ENCODE results near the gene EMILIN1. TPM values are rescaled to one million over a fixed set of nuclear protein-coding genes. Genes with fewer than 3 reads are reported as not detected.

EMILIN1 gene
- total and polyA plus RNA-seq, 2 of the 8 experiments (the other 6 are each of a cell fraction or from before 2014, with no cell fraction given), result 1.9 to 3.0 TPM

DNA sequence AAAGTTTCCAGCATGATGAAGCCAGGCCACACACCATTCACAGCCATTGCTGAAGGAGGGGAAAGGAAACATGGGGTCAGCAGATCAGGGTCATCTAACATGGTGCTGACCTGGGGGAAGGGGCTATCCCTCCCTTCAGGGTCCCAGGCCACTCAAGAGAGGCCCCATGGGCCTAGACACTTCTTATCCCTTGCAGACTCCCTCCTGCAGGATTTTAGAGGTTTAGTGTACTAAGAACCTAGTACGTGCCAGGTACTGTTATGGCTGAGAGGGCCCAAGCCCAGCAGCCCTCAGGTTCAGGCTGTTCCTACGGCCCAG, 17.0 kb downstream of the EMILIN1 start:
- H3K4ac ChIP-seq (replicated peaks; ENCODE audit: insufficient read length, low read depth, low read length), result no peak overlapping the region
- H2AK5ac ChIP-seq (ENCODE audit: low read depth, low read length), result no peak overlapping the region
- CTCF ChIA-PET (ENCODE audit: partially characterized antibody), result interaction anchor here (1.2 to 12.7 kb wide), 9 partner anchors 8 to 187 kb away, joined by 3 to 120 read pairs (median 12); partner anchors contain the start of genes KHK, PREB and TRIM54
- 89% methylated on average over 2 of the region's 2 CpGs; no CpG with 5 or more reads in 1 of the 2 experiments for WGBS, 2 experiments (ENCODE audit: extremely low coverage in 1 of 2, insufficient coverage in 1 of 2, insufficient read length in 1 of 2, insufficient replicate concordance in 2 of 2, low coverage in 1 of 2, low lambda C conversion rate in 2 of 2, missing lambda C conversion rate in 1 of 2)
- H4K5ac ChIP-seq (ENCODE audit: insufficient read length, low read depth, low read length), result no peak overlapping the region
- H3K14ac ChIP-seq (ENCODE audit: insufficient read length), result no peak overlapping the region
- no peaks in the 10 kb centered on the region for H3K27me3 ChIP-seq (replicated peaks in 1 of 4; ENCODE audit: control insufficient read depth in 3 of 4, extremely low read depth in 1 of 4, insufficient read depth in 3 of 4, low read length in 3 of 4)
- no peak overlapping the region for H4K91ac ChIP-seq (replicated peaks; ENCODE audit: insufficient read length, low read length)
- H3K79me2 ChIP-seq (ENCODE audit: control insufficient read depth in 1 of 2, insufficient read depth in 2 of 2, low read length in 2 of 2), result no peaks in the 10 kb centered on the region
- peaks cover 0 to 6% of the 10 kb centered on the region in 2 experiments for H4K20me1 ChIP-seq (replicated peaks in 1 of 2; ENCODE audit: control insufficient read depth in 1 of 2, insufficient read depth in 2 of 2, low read length in 2 of 2)
- H3K23me2 ChIP-seq (ENCODE audit: low read depth, low read length), result no peaks in the 10 kb centered on the region
- no peak overlapping the region for H2BK15ac ChIP-seq (ENCODE audit: low read length)
- H2BK20ac ChIP-seq (ENCODE audit: low read length), result peak overlapping the region; percentile 55; the same call in 1 of the 2 replicates
- H3K56ac ChIP-seq (replicated peaks; ENCODE audit: insufficient read length, low read depth, low read length), result no peak overlapping the region
- peak overlapping the region in 1 of 2 experiments; percentile 61; a peak in 1 of 4 replicates for H3K4me2 ChIP-seq (ENCODE audit: insufficient read depth in 1 of 2, low read depth in 2 of 2, low read length in 2 of 2)
- H3K23ac ChIP-seq (ENCODE audit: insufficient read length), result no peak overlapping the region
- H3K9ac ChIP-seq (replicated peaks in 1 of 4; ENCODE audit: extremely low read depth in 1 of 4, low read depth in 3 of 4, low read length in 3 of 4), result no peak overlapping the region
- H2AFZ ChIP-seq (ENCODE audit: low read length), result no peak overlapping the region
- H3K4me1 ChIP-seq (replicated peaks in 1 of 4; ENCODE audit: control insufficient read depth in 3 of 4, insufficient read depth in 4 of 4, low read length in 3 of 4), result peaks cover 0 to 2% (median under 1%) of the 10 kb centered on the region in 4 experiments; a peak in 2 of 7 replicates
- DNase-seq (ENCODE audit: low read depth in 1 of 2, low spot score in 2 of 2), result no peak
- no peak for FAIRE-seq
- H3K4me3 ChIP-seq (ENCODE audit: extremely low read depth in 1 of 4, insufficient read depth in 2 of 4, low read depth in 3 of 4, low read length in 4 of 4), result no peak overlapping the region
- no peak overlapping the region for H2BK12ac ChIP-seq (ENCODE audit: low read depth, low read length)
- no peak overlapping the region for H3K18ac ChIP-seq (ENCODE audit: extremely low read depth, low read length)
- peak overlapping the region; percentile 8; the same call in 1 of the 2 replicates for H4K8ac ChIP-seq (ENCODE audit: extremely low read depth, insufficient read depth, low read length)
- H2BK120ac ChIP-seq (replicated peaks; ENCODE audit: low read depth, low read length), result no peak overlapping the region
- POLR2A ChIA-PET (ENCODE audit: partially characterized antibody), result interaction anchor here (1.1 to 1.5 kb wide), 3 partner anchors 8 to 122 kb away, joined by 3 to 5 read pairs (median 4); partner anchors contain the start of gene CAD
- H3K79me1 ChIP-seq (ENCODE audit: low read depth, low read length), result no peaks in the 10 kb centered on the region; the same call in 1 of the 2 replicates
- no peak overlapping the region for H3K27ac ChIP-seq (ENCODE audit: low read depth, low read length)
- no peaks in the 10 kb centered on the region for H3K9me3 ChIP-seq (ENCODE audit: insufficient read depth in 2 of 2, low read depth in 1 of 2, low read length in 1 of 2)
- TF ChIP-seq BRCA1 (IDR thresholded peaks at IDR 0.05; ENCODE audit: low read depth, low read length) (no peak), SAP30 (IDR thresholded peaks at IDR 0.05; ENCODE audit: insufficient read depth, insufficient replicate concordance, low read length) (no peak), TEAD4 (IDR thresholded peaks at IDR 0.05; ENCODE audit: low read depth, low read length) (no peak), NANOG (IDR thresholded peaks at IDR 0.05; ENCODE audit: insufficient read depth, low read depth, low read length, poor library complexity, severe bottlenecking) (no peak), SIX5 (IDR thresholded peaks at IDR 0.05; ENCODE audit: low read depth, low read length) (no peak)
- no peak overlapping the region for H2BK5ac ChIP-seq (ENCODE audit: low read depth, low read length)
- no peaks in the 10 kb centered on the region for H3K36me3 ChIP-seq (ENCODE audit: control insufficient read depth in 2 of 4, insufficient read depth in 4 of 4, low read length in 3 of 4)

All from H1 (cell line).